ENCODE results near the gene ATP8B1.

Gene ATP8B1

GRCh38 chr18:57819671-57820460, 16.8 kb upstream of the ATP8B1 start:
- CTCF ChIA-PET, result interaction anchor here (1.0 to 1.1 kb wide), 2 partner anchors 8 kb away, joined by 3 read pairs; no protein-coding TSS in a partner anchor
- DNase-seq (ENCODE audit: extremely low spot score), result no peak
- no peak for TF ChIP-seq CTCF (IDR thresholded peaks at IDR 0.05; ENCODE audit: control extremely low read depth, extremely low read depth, low read depth, missing control alignments)
- POLR2A ChIA-PET, result no interaction called here

- CTCF ChIA-PET, result interaction anchor here (1.1 kb wide), 1 partner anchor 9 kb away, joined by 3 read pairs; no protein-coding TSS in a partner anchor
- DNase-seq (ENCODE audit: extremely low spot score), result no peak
- POLR2A ChIA-PET, result no interaction called here
- no peak for TF ChIP-seq CTCF (IDR thresholded peaks at IDR 0.05; ENCODE audit: control extremely low read depth, extremely low read depth, low read depth, missing control alignments)
These were observed 16.0 kb upstream of the ATP8B1 start for GRCh38 chr18:57819119-57819518.

- ChIA-PET POLR2A (no interaction called here), CTCF (interaction anchor here (1.4 kb wide), 1 partner anchor 65 kb away, joined by 4 read pairs; no protein-coding TSS in a partner anchor)
- no peak for TF ChIP-seq CTCF (IDR thresholded peaks at IDR 0.05; ENCODE audit: control extremely low read depth, extremely low read depth, low read depth, missing control alignments)
- no peak for DNase-seq (ENCODE audit: extremely low spot score)
These were observed 13.3 kb upstream of the ATP8B1 start for GRCh38 chr18:57816208-57816954.

GRCh38 chr18:57814555-57814954, 11.4 kb upstream of the ATP8B1 start:
- TF ChIP-seq CTCF (IDR thresholded peaks at IDR 0.05; ENCODE audit: control extremely low read depth, extremely low read depth, low read depth, missing control alignments), result no peak
- ChIA-PET POLR2A (no interaction called here), CTCF (no interaction called here)
- no peak for DNase-seq (ENCODE audit: extremely low spot score)

- POLR2A ChIA-PET, result no interaction called here
- no peak for DNase-seq (ENCODE audit: extremely low spot score)
- no peak for TF ChIP-seq CTCF (IDR thresholded peaks at IDR 0.05; ENCODE audit: control extremely low read depth, extremely low read depth, low read depth, missing control alignments)
- CTCF ChIA-PET, result interaction anchor here (0.6 kb wide), 1 partner anchor 182 kb away, joined by 4 read pairs; no protein-coding TSS in a partner anchor
These were observed 10.1 kb upstream of the ATP8B1 start for GRCh38 chr18:57813245-57813644.

- TF ChIP-seq CTCF (IDR thresholded peaks at IDR 0.05; ENCODE audit: control extremely low read depth, extremely low read depth, low read depth, missing control alignments), result no peak
- POLR2A ChIA-PET, result no interaction called here
- CTCF ChIA-PET, result interaction anchor here (1.3 kb wide), 1 partner anchor 8 kb away, joined by 3 read pairs; no protein-coding TSS in a partner anchor
- no peak for DNase-seq (ENCODE audit: extremely low spot score)
These were observed 9.0 kb upstream of the ATP8B1 start for GRCh38 chr18:57812126-57812477.
